ENCODE results near the gene F11R.
"Not testable (repeated sequence)": the region's sequence is repeated elsewhere in the genome, so short reads cannot be mapped to it uniquely, and the experiment has no call there.

The F11R gene

DNA sequence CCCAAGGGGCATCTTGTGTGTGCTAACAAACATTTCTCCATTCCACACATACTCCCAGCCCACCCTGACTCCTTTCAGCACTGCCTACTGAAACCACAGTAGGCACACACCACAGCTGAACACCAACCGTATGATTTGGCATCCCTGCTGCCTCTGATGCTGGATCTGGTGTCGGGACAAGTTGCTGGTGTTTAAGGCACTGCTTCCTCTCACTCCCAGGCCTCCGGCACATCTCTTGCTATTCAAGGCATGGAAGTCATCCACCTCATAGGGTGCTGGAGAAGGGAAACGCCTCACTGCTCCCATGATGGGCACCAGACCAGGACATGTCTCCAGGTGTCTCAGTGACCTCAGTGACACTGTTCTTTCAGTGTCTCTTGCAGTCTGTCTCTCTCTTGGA lies 64.0 kb downstream of the F11R start:
- no peak for DNase-seq

DNA sequence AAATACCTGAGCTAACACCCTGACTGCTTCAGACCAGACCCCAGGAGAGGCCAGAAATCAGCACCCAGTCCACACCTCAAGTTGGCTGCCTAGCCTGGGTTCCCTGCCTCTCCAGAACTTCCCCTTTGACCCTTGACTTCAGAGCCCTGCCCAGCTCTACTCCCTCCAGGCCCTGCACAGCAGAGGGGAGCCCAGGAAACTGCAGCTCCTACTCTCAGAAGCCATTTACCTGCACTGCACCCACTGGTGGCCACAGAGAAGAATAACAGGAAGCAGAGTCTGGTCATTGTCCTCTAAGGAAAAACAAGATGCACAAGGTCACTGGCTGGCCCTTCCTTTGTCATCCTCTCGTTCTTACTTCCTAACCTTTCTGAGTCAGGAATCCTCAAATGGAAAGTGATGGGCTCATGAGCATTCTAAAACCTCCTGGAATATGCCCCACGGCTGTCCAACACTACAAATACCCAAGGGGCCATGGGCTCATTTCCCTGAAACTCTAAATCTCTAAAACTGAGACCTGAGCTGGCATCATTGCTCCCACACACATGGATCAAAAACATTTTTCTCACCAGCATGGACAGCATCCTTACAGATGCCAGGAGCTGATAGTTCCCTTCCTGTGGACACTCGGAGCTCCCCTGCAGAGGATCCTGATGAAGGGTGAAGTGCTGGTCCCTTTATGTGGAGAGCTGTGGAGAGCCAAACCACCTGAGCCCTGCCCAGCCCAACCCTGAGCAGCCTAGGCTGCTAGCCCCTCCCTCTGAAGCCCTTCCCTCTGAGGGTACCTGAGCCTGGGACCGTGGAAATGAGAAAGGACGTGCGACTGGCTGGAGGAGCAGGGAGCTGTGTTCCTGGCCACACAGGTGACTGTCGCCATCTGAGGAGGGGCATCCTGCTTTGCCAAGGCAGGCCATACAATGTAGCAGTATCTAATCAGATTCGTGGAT lies 66.5 kb downstream of the F11R start, which contains the start of gene ITLN2:
Gene ITLN2, minus strand, starts transcription at position 652 of the 947 bp plus-strand sequence. Its CDS starts 68 bp downstream, at position 584.
- DNase-seq = peak; percentile 39

DNA sequence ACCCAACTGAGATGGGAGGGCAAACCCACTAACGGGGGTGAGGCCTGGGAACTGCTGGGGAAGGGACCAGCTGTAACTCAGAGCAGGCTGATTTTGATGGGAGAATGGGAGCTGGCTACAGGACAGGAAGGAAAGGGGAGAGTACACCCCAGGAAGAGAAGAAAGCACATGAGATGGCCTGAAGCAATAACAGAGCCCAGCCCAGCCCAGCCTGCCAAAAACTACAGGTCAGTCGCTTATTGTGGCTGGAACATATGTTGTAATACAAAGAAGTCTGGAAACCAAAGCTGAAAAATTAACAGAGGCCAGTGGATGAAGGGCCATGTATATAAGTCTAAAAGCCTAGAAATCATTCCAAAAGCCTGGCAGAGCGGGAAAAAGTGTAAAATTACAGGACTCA lies 67.9 kb downstream of the F11R start:
- DNase-seq = no peak

DNA sequence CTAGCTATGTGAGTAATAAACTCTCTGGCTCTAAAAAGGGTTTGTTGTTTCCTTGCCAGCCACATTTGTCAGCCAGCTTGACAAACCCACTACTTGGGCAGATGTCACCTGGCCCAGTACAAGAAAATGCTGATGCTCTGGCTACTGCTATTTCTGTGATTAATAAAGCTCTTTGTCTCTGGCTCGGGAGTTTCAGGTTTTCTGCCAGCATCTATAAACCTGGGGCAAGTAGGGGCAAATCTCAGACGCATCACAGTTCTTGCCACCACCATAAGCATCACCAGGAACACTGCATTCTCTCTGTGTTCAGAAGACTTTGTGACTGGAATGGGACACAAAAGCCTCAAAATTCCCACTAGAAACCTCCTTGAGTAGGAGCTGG lies 68.8 kb downstream of the F11R start:
- DNase-seq = no peak

DNA sequence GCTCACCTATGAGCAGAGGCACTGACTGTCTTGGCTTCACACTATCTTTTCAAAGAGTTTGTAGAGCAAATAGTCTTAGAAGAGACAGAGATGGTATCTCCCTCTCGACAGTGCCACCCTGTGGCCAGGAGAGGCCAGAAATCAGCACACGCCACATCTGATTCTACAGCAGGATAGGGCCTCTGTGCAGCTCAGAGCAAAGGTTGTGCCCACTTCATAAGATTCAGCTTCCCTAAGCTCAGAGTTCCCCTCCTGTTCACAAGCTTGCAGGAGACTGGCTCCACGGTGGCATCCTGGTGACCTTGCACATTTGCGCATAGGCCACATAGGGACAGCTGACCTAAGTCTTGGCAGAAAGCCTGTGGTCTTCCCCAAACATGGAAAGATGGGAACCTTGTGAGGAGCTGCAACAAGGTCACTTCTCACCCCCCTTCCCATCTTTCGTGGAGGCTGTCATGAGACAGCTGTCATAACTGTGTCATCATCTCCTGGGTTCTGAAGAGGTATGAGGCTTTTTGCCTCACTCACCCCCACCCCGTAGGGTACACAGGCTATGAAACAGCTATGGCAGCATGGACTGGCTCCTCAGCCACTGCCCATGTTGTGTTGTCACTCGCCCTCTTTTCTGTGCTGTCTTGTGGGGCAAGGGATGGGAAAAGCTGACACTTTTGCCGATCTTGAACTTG lies 69.4 kb downstream of the F11R start:
- peak; percentile 74 for DNase-seq

DNA sequence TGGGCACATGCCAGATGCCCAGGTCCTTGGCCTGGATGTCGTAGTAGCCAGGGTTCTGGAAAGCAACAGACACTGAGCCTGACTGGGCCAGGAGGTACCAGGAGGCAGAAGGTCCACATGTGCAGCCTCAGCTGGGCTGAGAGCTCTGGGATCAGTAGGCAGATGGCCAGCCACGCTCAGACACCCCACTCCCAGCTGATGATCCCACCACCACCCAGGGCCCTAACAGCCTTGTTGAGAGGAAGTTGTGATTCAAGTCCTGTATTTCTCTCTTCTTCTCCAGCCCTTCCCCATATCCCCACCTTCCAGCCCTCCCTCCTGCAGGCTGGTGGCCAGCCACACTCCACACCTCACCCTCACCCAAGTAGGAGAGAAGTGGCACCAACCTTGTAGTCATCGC lies 70.3 kb downstream of the F11R start:
- no peak for DNase-seq

DNA sequence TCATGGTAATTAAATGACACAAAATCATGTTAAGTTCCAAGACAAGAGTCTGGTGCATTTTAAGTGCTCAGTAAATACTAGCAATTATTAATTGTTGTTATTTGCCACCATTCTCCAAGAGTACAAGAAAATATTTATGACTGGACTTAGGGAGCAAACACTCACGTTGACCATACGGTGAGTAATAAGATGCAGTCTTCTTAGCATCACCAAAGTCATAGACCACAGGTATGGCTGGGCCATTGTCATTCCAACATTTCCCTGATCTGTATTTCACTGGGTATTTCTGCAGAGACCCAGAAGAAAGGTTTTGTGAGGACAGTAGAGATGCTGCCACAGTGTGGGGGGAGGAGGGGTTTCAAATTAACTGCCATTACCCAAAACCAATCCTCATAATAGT lies 71.1 kb downstream of the F11R start:
- DNase-seq = no peak

DNA sequence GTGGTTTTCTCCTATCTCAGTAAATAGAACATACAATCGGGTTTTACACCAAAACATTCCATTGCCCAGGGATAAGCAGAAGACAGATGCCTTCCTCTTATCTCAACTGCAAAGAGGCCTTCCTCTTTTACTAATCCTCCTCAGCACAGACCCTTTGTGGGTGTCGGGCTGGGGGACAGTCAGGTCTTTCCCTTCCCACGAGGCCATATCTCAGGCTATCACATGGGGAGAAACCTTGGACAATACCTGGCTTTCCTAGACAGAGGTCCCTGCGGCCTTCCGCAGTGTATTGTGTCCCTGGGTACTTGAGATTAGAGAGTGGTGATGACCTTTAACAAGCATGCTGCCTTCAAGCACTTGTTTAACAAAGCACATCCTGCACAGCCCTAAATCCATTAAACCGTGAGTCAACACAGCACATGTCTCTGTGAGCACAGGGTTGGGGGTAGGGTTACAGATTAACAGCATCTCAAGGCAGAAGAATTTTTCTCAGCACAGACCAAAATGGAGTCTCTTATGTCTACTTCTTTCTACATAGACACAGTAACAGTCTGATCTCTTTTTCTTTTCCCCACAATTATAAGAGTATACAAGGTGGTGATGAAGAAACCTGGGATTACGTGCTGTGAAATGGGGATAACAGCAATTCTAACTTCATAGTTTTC lies 71.6 kb downstream of the F11R start:
- not testable (repeated sequence) for DNase-seq

DNA sequence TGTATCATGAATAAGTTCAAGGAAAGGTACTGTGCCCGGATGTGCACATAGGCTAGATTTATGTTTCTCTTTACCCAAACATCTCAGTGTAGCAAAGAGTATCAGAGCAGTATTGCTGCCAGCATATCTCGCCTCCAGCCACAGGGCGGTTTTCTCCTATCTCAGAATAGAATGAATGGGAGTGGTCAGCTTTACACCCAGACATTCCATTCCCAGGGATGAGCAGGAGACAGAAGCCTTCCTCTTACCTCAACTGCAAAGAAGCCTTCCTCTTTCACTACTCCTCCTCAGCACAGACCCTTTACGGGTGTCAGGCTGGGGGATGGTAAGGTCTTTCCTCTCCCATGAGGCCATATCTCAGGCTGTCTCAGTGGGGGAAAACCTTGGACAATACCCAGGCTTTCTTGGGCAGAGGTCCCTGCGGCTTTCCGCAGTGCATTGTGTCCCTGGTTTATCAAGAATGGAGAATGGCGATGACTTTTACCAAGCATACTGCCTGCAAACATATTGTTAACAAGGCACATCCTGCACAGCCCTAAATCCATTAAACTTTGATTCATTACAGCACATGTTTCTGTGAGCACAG lies 73.7 kb downstream of the F11R start:
- DNase-seq = not testable (repeated sequence)

DNA sequence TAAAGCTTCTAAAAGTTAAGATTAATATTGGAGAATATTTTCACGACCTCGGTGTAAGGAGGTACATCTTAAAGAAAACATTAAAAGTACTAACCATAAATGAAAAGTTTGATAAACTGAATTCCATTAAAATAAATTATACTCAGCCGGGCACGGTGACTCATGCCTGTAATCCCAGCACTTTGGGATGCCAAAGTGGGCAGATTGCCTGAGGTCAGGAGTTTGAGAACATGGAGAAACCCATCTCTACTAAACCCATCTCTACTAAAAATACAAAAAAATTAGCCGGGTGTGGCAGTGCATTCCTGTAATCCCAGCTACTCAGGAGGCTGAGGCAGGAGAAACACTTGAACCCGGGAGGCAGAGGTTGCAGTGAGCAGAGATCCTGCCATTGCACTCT lies 75.1 kb downstream of the F11R start:
- not testable (repeated sequence) for DNase-seq
